22Rv1 (cell line): Measurements from ENCODE around the gene CTR9.

Experiments used
- ZFX ChIP-seq: fragments of 450-650 bp; IDR thresholded peaks from 2 replicates; pipeline ENCODE4 v1.6.1; 2017; ENCODE audit warnings: antibody characterized with exemption, borderline replicate concordance
- TF ChIP-seq, protein P1 (sequence below): fragments of 450-650 bp; IDR thresholded peaks from 2 replicates; pipeline ENCODE4 v1.5.1; 2017; ENCODE audit warnings: mild to moderate bottlenecking

DNA sequence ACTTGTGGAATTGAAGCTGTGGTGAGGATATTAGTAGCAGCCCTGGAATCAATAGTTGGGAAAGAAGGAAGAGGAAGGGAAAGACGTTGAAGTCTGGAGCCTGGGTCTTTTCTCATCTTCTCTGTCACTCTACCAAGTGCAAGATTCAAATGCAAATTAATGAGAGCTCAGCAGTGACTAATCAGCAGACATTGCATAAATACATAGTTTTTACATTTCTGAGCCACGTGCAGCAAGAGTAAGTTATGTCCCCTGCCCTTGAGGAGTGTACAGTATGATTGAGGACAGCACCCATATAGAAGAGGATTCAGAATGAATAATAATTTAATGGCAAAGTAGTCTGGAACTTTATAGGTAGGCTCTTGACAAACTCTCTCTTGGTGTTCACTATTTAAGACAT lies 23.8 kb downstream of the CTR9 start:
- TF ChIP-seq, protein P1, sequence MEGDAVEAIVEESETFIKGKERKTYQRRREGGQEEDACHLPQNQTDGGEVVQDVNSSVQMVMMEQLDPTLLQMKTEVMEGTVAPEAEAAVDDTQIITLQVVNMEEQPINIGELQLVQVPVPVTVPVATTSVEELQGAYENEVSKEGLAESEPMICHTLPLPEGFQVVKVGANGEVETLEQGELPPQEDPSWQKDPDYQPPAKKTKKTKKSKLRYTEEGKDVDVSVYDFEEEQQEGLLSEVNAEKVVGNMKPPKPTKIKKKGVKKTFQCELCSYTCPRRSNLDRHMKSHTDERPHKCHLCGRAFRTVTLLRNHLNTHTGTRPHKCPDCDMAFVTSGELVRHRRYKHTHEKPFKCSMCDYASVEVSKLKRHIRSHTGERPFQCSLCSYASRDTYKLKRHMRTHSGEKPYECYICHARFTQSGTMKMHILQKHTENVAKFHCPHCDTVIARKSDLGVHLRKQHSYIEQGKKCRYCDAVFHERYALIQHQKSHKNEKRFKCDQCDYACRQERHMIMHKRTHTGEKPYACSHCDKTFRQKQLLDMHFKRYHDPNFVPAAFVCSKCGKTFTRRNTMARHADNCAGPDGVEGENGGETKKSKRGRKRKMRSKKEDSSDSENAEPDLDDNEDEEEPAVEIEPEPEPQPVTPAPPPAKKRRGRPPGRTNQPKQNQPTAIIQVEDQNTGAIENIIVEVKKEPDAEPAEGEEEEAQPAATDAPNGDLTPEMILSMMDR: no peak
- no peak for TF ChIP-seq ZFX
